Naive thymus-derived CD8-positive, alpha-beta T cell (primary cell): Measurements from ENCODE around the gene LRP2. TPM values are rescaled to one million over a fixed set of nuclear protein-coding genes. Genes with fewer than 3 reads are reported as not detected.

ENCODE experiments used
- polyA plus RNA-seq, 3 donors: library from polyadenylated mRNA; unstranded; fragments of 300-500 nt; fragmentation: Illumina TruSeq; gene quantifications; one replicate each; pipeline ENCODE4 v1.2.3, GENCODE V29; 2021
- total RNA-seq, 8 experiments: library from RNA in 2 of 8; stranded (reverse) in 2 of 8; gene quantifications; one replicate each; pipeline ENCODE4 v1.2.3 and lab custom pipeline; 2021 to 2026

Gene LRP2
- total and polyA plus RNA-seq, 5 experiments from 2014 or later: not detected

Other genes with a start within 250 kb of the LRP2 start
- 1 to 10 TPM; 2.4 to 4.1 TPM for gene BBS5, start 117.0 kb upstream of the LRP2 start, total RNA-seq
- 1 to 10 TPM; 1.0 to 1.4 (median 1.3) TPM for gene BBS5, start 117.0 kb upstream of the LRP2 start, polyA plus RNA-seq
- not detected for gene KLHL41, start 147.2 kb upstream of the LRP2 start, total RNA-seq
- gene KLHL41, start 147.2 kb upstream of the LRP2 start, polyA plus RNA-seq: under 1 TPM in 1 of 3 donors, not detected in 2; 0.09 TPM
- 10 to 100 TPM; 25.3 to 26.8 TPM for gene FASTKD1, start 211.3 kb upstream of the LRP2 start, total RNA-seq
- gene FASTKD1, start 211.3 kb upstream of the LRP2 start, polyA plus RNA-seq: 10 to 100 TPM; 10.8 to 17.3 (median 16.5) TPM
- 10 to 100 TPM; 82.7 to 86.0 TPM for gene PPIG, start 221.8 kb upstream of the LRP2 start, total RNA-seq
- 10 to 100 TPM; 63.4 to 88.2 (median 70.9) TPM for gene PPIG, start 221.8 kb upstream of the LRP2 start, polyA plus RNA-seq